Vagina (tissue), 2 donors: ENCODE measurements around the gene DYNC1I1. TPM values are rescaled to one million over a fixed set of nuclear protein-coding genes. Genes with fewer than 3 reads are reported as not detected.

Source experiments
- DNase-seq, 2 donors: peaks; one replicate each; pipeline ENCODE4 v3.0.0-alpha.2; 2017; ENCODE audit errors: extremely low spot score in 2 of 2
- H3K27ac ChIP-seq: fragments of 200-600 bp; sonication (generic); one replicate; pipeline ENCODE4 v1.5.1; 2019
- H3K27me3 ChIP-seq: fragments of 200-600 bp; sonication (generic); one replicate; pipeline ENCODE4 v1.5.1; 2019
- H3K36me3 ChIP-seq, 2 donors: fragments of 200-600 bp; sonication (generic); one replicate each; pipeline ENCODE4 v1.5.1; 2017 to 2019
- H3K4me1 ChIP-seq: fragments of 200-600 bp; sonication (generic); one replicate; pipeline ENCODE4 v1.5.1; 2019
- H3K4me3 ChIP-seq, 2 donors: fragments of 200-600 bp; sonication (generic); 1 replicate in 1 of 2; 2 replicates in 1 of 2; pipeline ENCODE4 v1.5.1; 2016 to 2019
- H3K9me3 ChIP-seq: fragments of 200-600 bp; sonication (generic); one replicate; pipeline ENCODE4 v1.5.1; 2019
- POLR2A ChIP-seq, 2 donors: fragments of 450-650 bp; IDR thresholded peaks; one replicate each; pipeline ENCODE4 v1.6.1; 2017; ENCODE audit warnings: antibody characterized with exemption in 2 of 2, mild to moderate bottlenecking in 2 of 2, moderate library complexity in 2 of 2
- POLR2AphosphoS5 ChIP-seq, 2 donors: sonication (generic); formaldehyde crosslinking; IDR thresholded peaks; one replicate each; pipeline ENCODE4 v1.9.0; 2017; ENCODE audit warnings: antibody characterized with exemption in 2 of 2, mild to moderate bottlenecking in 2 of 2, low read depth in 1 of 2; ENCODE audit not compliant: insufficient read depth in 1 of 2
- intact Hi-C: fragments of 100-400 bp; cut with DNase I; formaldehyde crosslinking; loops from one replicate; pipeline ENCODE4 v1.15.1; 2023
- total RNA-seq: library from RNA; depleted of rRNA; stranded (reverse); fragments of >200 nt; gene quantifications from one replicate; pipeline ENCODE4 v1.2.3, GENCODE V29; 2016
- TF ChIP-seq, protein P1 (sequence below), 3 experiments: fragments of 450-650 bp in 2 of 3; fragments of 200-600 bp in 1 of 3; sonication (generic) in 1 of 3; IDR thresholded peaks; one replicate each; pipeline ENCODE4 v1.5.1; 2017 to 2019; ENCODE audit warnings: antibody characterized with exemption in 3 of 3, mild to moderate bottlenecking in 2 of 3, moderate library complexity in 2 of 3

DYNC1I1 gene
- total RNA-seq, 1 donor from 2014 or later = 12.0 TPM

DNA sequence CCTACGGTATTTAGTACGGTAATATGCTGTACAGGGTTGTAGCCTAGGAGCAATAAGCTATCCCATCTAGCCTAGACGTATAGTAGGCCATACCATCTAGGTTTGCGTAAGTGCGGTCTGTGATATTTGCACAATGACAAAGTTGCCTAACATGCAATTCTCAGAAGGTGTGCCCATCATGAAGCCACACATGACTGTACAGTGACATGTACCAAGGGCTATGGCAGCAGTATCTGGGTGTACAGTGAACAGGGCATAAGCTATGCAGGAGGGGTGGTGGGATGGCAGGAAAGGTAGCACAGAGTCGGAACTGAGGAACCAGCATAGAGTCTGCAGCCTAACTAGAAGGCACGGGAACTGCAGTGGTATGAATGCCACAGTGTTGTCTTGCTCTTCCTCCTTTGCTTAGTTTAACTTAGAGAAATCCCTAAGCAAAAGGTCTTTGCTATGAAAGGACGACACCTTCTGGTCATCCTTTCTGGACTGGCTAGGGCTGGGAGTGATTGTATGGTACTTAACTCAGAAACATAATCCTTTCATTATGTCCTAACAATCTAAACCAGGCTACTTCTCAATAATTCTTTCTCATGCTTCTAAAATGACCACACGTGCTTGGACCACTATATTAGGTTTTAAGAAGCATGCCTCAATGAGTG, 93.5 kb downstream of the DYNC1I1 start:
- Histone ChIP-seq H3K27me3 (no peaks in the 10 kb centered on the region), H3K4me3 (no peak overlapping the region), H3K27ac (no peak overlapping the region), H3K36me3 (no peaks in the 10 kb centered on the region), H3K9me3 (no peaks in the 10 kb centered on the region), H3K4me1 (no peaks in the 10 kb centered on the region)
- TF ChIP-seq POLR2AphosphoS5 (IDR thresholded peaks at IDR 0.05; ENCODE audit: insufficient read depth in 1 of 2, low read depth in 1 of 2) = no peak
- TF ChIP-seq, protein P1, sequence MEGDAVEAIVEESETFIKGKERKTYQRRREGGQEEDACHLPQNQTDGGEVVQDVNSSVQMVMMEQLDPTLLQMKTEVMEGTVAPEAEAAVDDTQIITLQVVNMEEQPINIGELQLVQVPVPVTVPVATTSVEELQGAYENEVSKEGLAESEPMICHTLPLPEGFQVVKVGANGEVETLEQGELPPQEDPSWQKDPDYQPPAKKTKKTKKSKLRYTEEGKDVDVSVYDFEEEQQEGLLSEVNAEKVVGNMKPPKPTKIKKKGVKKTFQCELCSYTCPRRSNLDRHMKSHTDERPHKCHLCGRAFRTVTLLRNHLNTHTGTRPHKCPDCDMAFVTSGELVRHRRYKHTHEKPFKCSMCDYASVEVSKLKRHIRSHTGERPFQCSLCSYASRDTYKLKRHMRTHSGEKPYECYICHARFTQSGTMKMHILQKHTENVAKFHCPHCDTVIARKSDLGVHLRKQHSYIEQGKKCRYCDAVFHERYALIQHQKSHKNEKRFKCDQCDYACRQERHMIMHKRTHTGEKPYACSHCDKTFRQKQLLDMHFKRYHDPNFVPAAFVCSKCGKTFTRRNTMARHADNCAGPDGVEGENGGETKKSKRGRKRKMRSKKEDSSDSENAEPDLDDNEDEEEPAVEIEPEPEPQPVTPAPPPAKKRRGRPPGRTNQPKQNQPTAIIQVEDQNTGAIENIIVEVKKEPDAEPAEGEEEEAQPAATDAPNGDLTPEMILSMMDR (IDR thresholded peaks at IDR 0.05) = no peak
- no peak for TF ChIP-seq POLR2A (IDR thresholded peaks at IDR 0.05)
- intact Hi-C loops = no loop called here
- no peak for DNase-seq

DNA sequence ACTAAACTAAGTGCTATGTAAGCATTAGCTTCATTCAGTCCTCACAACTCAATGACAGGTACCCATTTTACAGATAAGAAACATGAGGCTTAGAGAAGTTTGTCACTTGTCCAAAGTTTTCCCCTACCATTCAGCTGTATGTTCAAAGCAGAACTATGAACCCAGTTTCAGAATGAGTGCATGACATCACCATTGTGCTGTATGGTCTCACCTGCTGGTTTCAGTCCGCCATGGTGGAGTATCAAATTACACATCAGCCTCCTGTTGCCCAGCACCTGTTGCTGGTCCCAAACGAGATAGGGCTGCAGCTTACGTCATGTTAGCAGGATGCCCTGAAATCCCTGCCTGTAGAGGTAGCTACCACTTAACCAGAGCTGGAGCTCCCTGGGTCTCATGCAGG, 95.0 kb downstream of the DYNC1I1 start:
- no peaks in the 10 kb centered on the region for H3K36me3 ChIP-seq
- intact Hi-C loops = no loop called here
- H3K27me3 ChIP-seq = no peaks in the 10 kb centered on the region
- TF ChIP-seq, protein P1 (IDR thresholded peaks at IDR 0.05) = no peak
- no peak for TF ChIP-seq POLR2AphosphoS5 (IDR thresholded peaks at IDR 0.05; ENCODE audit: insufficient read depth in 1 of 2, low read depth in 1 of 2)
- TF ChIP-seq POLR2A (IDR thresholded peaks at IDR 0.05) = no peak
- H3K4me3 ChIP-seq = no peak overlapping the region
- no peak for DNase-seq
- no peak overlapping the region for H3K27ac ChIP-seq
- H3K4me1 ChIP-seq = no peaks in the 10 kb centered on the region
- H3K9me3 ChIP-seq = no peaks in the 10 kb centered on the region

DNA sequence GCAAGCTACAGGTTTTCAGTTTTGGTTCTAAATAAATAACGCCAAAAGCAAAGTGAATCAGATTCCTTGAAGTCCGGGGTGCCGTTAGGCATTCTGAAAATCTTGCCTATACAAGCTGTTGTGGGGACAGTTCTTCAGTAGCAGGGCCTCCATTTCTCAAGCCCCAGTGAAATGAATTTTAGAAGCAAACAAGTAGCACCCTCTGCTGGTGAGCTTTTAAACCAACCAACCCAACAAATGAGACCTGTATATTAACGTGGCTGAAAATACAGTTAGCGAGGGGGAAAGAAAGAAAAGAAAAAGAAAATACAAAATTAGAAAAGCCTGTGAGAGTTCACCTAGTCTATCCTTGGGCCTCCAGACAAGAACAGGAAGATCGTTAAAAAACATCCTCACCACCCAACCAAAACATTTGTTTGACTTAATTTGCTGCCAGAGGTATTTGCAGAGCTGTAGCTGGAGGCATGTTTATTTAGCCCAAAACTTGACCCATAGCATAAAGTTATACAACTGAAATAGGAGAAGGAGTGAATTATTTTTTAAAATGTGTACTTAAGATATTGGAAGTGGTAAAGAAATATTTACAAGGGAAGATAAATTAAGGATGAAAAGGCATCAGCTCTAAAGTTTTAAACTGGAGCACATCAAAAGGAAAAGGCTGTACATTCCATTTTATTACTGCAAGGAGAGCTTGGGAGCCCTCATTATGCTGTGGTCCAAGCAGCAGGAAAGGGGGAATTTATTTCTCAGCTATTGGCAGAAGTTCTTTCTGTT, 98.9 kb downstream of the DYNC1I1 start:
- Histone ChIP-seq H3K9me3 (no peaks in the 10 kb centered on the region), H3K4me1 (no peaks in the 10 kb centered on the region), H3K4me3 (no peak overlapping the region), H3K27me3 (no peaks in the 10 kb centered on the region), H3K36me3 (no peaks in the 10 kb centered on the region), H3K27ac (no peak overlapping the region)
- TF ChIP-seq, protein P1 (IDR thresholded peaks at IDR 0.05) = peak in 2 of 3 experiments; percentile 59 to 69
- no peak for TF ChIP-seq POLR2A (IDR thresholded peaks at IDR 0.05)
- intact Hi-C loops = loop anchor here (5.0 kb wide), 1 partner anchor 149 kb away; no protein-coding TSS in a partner anchor
- no peak for DNase-seq

DNA sequence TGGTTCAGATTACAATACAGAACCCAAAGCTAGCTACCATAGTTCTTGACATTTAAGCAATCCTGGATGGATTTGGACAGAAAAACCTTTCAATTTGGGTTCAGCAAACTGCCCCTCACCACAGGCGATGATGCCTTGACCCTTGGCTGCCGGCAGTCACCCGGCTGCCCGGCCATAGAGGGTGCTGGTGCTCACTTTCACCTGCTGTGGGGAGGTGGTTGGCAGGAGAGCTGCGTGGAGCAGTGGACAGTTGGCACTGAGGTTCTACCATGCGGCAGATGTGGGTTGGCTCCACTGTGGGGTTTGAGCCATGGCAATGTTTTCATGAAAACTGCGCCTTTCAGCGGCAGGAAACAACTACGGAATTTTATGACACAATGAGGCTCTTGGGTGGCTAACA, 99.5 kb downstream of the DYNC1I1 start:
- no peak overlapping the region for H3K27ac ChIP-seq
- H3K4me3 ChIP-seq = no peak overlapping the region
- no peaks in the 10 kb centered on the region for H3K4me1 ChIP-seq
- intact Hi-C loops = loop anchor here (5.0 kb wide), 1 partner anchor 150 kb away; no protein-coding TSS in a partner anchor
- TF ChIP-seq POLR2AphosphoS5 (IDR thresholded peaks at IDR 0.05; ENCODE audit: insufficient read depth in 1 of 2, low read depth in 1 of 2) (no peak), POLR2A (IDR thresholded peaks at IDR 0.05) (no peak)
- no peak for DNase-seq
- no peaks in the 10 kb centered on the region for H3K36me3 ChIP-seq
- H3K27me3 ChIP-seq = no peaks in the 10 kb centered on the region
- no peaks in the 10 kb centered on the region for H3K9me3 ChIP-seq

DNA sequence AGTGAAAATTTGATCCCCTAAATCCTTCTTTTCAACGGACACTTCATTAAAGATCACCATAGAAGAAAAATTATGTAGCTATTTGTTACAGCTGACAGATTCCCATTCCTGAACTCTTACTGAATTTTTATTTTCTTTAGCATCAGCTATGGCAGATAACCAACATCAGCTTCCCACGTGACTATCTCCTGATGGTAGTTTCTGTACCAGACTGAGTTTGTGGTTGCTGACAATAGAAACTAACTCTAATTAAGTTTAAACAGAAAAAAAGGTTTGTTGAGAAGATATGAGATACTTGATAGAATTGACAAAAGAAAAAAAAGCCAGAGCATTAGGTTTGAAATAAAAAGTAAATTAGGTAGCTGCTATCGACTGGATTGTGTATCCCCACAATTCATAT, 101.8 kb downstream of the DYNC1I1 start:
- TF ChIP-seq POLR2AphosphoS5 (IDR thresholded peaks at IDR 0.05; ENCODE audit: insufficient read depth in 1 of 2, low read depth in 1 of 2) (no peak), POLR2A (IDR thresholded peaks at IDR 0.05) (no peak)
- TF ChIP-seq, protein P1 (IDR thresholded peaks at IDR 0.05) = no peak
- Histone ChIP-seq H3K9me3 (no peaks in the 10 kb centered on the region), H3K36me3 (no peaks in the 10 kb centered on the region), H3K27ac (no peak overlapping the region), H3K4me3 (no peak overlapping the region), H3K27me3 (no peaks in the 10 kb centered on the region), H3K4me1 (no peaks in the 10 kb centered on the region)
- no peak for DNase-seq
- intact Hi-C loops = loop anchor here (5.0 kb wide), 1 partner anchor 152 kb away; no protein-coding TSS in a partner anchor
